Duodenal mucosa (tissue), 2 donors: ENCODE data around the gene NEUROD2.

ENCODE experiments used
- H3K27ac ChIP-seq: one replicate; pipeline ENCODE4 v1.7.0; 2013; ENCODE audit warnings: low read depth, low read length
- H3K27me3 ChIP-seq, 2 donors: one replicate each; pipeline ENCODE4 v1.7.0; 2013; ENCODE audit warnings: low read length in 2 of 2, control low read depth in 1 of 2; ENCODE audit not compliant: insufficient read depth in 2 of 2, control insufficient read depth in 1 of 2
- H3K36me3 ChIP-seq, 2 donors: one replicate each; pipeline ENCODE4 v1.7.0; 2013; ENCODE audit warnings: low read length in 2 of 2, control low read depth in 1 of 2; ENCODE audit not compliant: insufficient read depth in 2 of 2, control insufficient read depth in 1 of 2
- H3K4me1 ChIP-seq, 2 donors: one replicate each; pipeline ENCODE4 v1.7.0; 2013; ENCODE audit warnings: low read length in 2 of 2, control low read depth in 1 of 2; ENCODE audit not compliant: insufficient read depth in 2 of 2, control insufficient read depth in 1 of 2
- H3K4me3 ChIP-seq, 2 donors: one replicate each; pipeline ENCODE4 v1.7.0; 2013; ENCODE audit warnings: low read length in 2 of 2, low read depth in 1 of 2
- H3K9ac ChIP-seq, 2 donors: one replicate each; pipeline ENCODE4 v1.7.0; 2013; ENCODE audit warnings: low read length in 2 of 2, low read depth in 1 of 2
- H3K9me3 ChIP-seq, 2 donors: one replicate each; pipeline ENCODE4 v1.7.0; 2013; ENCODE audit warnings: low read length in 2 of 2, control low read depth in 1 of 2; ENCODE audit not compliant: control insufficient read depth in 1 of 2

The NEUROD2 gene

GRCh38 chr17:39607851-39608130 lies at the start of gene NEUROD2:
TSS of gene NEUROD2 (minus strand) at chr17:39607920. CDS start at chr17:39606599, 1,321 bp downstream.
- H3K4me3 ChIP-seq: no peak within 1 kb of the TSS
- H3K27ac ChIP-seq: no peak within 1 kb of the TSS
- no peaks in the 10 kb centered on the region for H3K36me3 ChIP-seq
- H3K27me3 ChIP-seq: peaks cover 65 to 71% of the 10 kb centered on the region in 2 donors
- peaks cover 5 to 7% of the 10 kb centered on the region in 2 donors for H3K4me1 ChIP-seq
- no peaks in the 10 kb centered on the region for H3K9me3 ChIP-seq
- no peak within 1 kb of the TSS for H3K9ac ChIP-seq

GRCh38 chr17:39655105-39655504 lies 47.4 kb upstream of the NEUROD2 start:
- H3K4me1 ChIP-seq: peaks cover 15 to 31% of the 10 kb centered on the region in 2 donors
- no peaks in the 10 kb centered on the region for H3K9me3 ChIP-seq
- H3K4me3 ChIP-seq: no peak overlapping the region
- no peak overlapping the region for H3K9ac ChIP-seq
- no peaks in the 10 kb centered on the region for H3K27me3 ChIP-seq
- no peak overlapping the region for H3K27ac ChIP-seq
- H3K36me3 ChIP-seq: peaks cover 25 to 33% of the 10 kb centered on the region in 2 donors

GRCh38 chr17:39653662-39654331 lies 46.1 kb upstream of the NEUROD2 start:
- H3K27me3 ChIP-seq: no peaks in the 10 kb centered on the region
- H3K4me3 ChIP-seq: no peak overlapping the region
- peaks cover 19 to 31% of the 10 kb centered on the region in 2 donors for H3K36me3 ChIP-seq
- peak overlapping the region in 1 of 2 donors; percentile 1 for H3K9ac ChIP-seq
- H3K27ac ChIP-seq: no peak overlapping the region
- peaks cover 15 to 31% of the 10 kb centered on the region in 2 donors for H3K4me1 ChIP-seq
- no peaks in the 10 kb centered on the region for H3K9me3 ChIP-seq

- Histone ChIP-seq H3K4me3 (no peak overlapping the region), H3K36me3 (peaks cover 15 to 26% of the 10 kb centered on the region in 2 donors), H3K27ac (no peak overlapping the region), H3K9me3 (no peaks in the 10 kb centered on the region), H3K4me1 (peaks cover 15 to 34% of the 10 kb centered on the region in 2 donors), H3K9ac (peak overlapping the region in 1 of 2 donors; percentile 1), H3K27me3 (no peaks in the 10 kb centered on the region)
Measured at GRCh38 chr17:39653316-39653661, 45.6 kb upstream of the NEUROD2 start.

- Histone ChIP-seq H3K4me3 (no peak overlapping the region), H3K27me3 (no peaks in the 10 kb centered on the region), H3K27ac (no peak overlapping the region), H3K9ac (peak overlapping the region in 1 of 2 donors; percentile 4), H3K36me3 (peaks cover 11 to 22% of the 10 kb centered on the region in 2 donors), H3K4me1 (peaks cover 15 to 35% of the 10 kb centered on the region in 2 donors), H3K9me3 (no peaks in the 10 kb centered on the region)
Measured at GRCh38 chr17:39652587-39653315, 45.0 kb upstream of the NEUROD2 start.

- H3K36me3 ChIP-seq: peaks cover 7 to 17% of the 10 kb centered on the region in 2 donors
- no peak overlapping the region for H3K27ac ChIP-seq
- peak overlapping the region; percentile 4 to 9 for H3K9ac ChIP-seq
- no peaks in the 10 kb centered on the region for H3K27me3 ChIP-seq
- no peak overlapping the region for H3K4me3 ChIP-seq
- peaks cover 15 to 35% of the 10 kb centered on the region in 2 donors for H3K4me1 ChIP-seq
- H3K9me3 ChIP-seq: no peaks in the 10 kb centered on the region
Measured at GRCh38 chr17:39651923-39652586, 44.3 kb upstream of the NEUROD2 start.

- Histone ChIP-seq H3K27me3 (no peaks in the 10 kb centered on the region), H3K9me3 (no peaks in the 10 kb centered on the region), H3K27ac (no peak overlapping the region), H3K4me3 (no peak overlapping the region), H3K4me1 (peaks cover 15 to 35% of the 10 kb centered on the region in 2 donors), H3K9ac (no peak overlapping the region), H3K36me3 (peaks cover 7 to 11% of the 10 kb centered on the region in 2 donors)
Measured at GRCh38 chr17:39650121-39650579, 42.4 kb upstream of the NEUROD2 start.

GRCh38 chr17:39648616-39649366 lies 41.1 kb upstream of the NEUROD2 start:
- no peaks in the 10 kb centered on the region for H3K27me3 ChIP-seq
- H3K4me1 ChIP-seq: peaks cover 15 to 34% of the 10 kb centered on the region in 2 donors
- H3K36me3 ChIP-seq: peaks cover 2 to 9% of the 10 kb centered on the region in 2 donors
- no peak overlapping the region for H3K27ac ChIP-seq
- H3K4me3 ChIP-seq: no peak overlapping the region
- H3K9me3 ChIP-seq: no peaks in the 10 kb centered on the region
- H3K9ac ChIP-seq: no peak overlapping the region

- peaks cover 16 to 28% of the 10 kb centered on the region in 2 donors for H3K4me1 ChIP-seq
- no peak overlapping the region for H3K27ac ChIP-seq
- peaks cover 5 to 9% of the 10 kb centered on the region in 2 donors for H3K36me3 ChIP-seq
- no peak overlapping the region for H3K9ac ChIP-seq
- H3K27me3 ChIP-seq: no peaks in the 10 kb centered on the region
- no peak overlapping the region for H3K4me3 ChIP-seq
- no peaks in the 10 kb centered on the region for H3K9me3 ChIP-seq
Measured at GRCh38 chr17:39647256-39647655, 39.5 kb upstream of the NEUROD2 start.
